WTC11 (cell line): ENCODE data around the gene DHX38. TPM values are rescaled to one million over a fixed set of nuclear protein-coding genes. Genes with fewer than 3 reads are reported as not detected.

Experiments used
- ATAC-seq: fragments of 200-7000 bp; cut with Tn5 transposase; 2 replicates; pipeline ENCODE4 v1.10.0; 2021; ENCODE audit warnings: mild to moderate bottlenecking, moderate library complexity
- CTCF ChIA-PET: fragments of 300-600 bp; sonication (Branson Sonifier 250); formaldehyde crosslinking; loops from one replicate; lab custom pipeline; 2021; ENCODE audit warnings: antibody characterized with exemption; lab: Charles Lee
- POLR2A ChIA-PET: fragments of 350-600 bp; sonication (Branson Sonifier 250); formaldehyde crosslinking; loops from one replicate; lab custom pipeline; 2021; ENCODE audit warnings: antibody characterized with exemption; lab: Charles Lee
- DNase-seq: peaks from one replicate; pipeline ENCODE4 v3.0.0; 2021; ENCODE audit warnings: low spot score
- H3K27ac Mint-ChIP-seq: 2 replicates; pipeline ENCODE4 v1.8.0; 2021; ENCODE audit warnings: mixed read lengths
- H3K27me3 Mint-ChIP-seq: 2 replicates; pipeline ENCODE4 v1.8.0; 2021; ENCODE audit warnings: low read depth, mild to moderate bottlenecking, moderate library complexity, mixed read lengths
- H3K36me3 Mint-ChIP-seq: 2 replicates; pipeline ENCODE4 v1.8.0; 2021; ENCODE audit warnings: mixed read lengths
- H3K4me1 Mint-ChIP-seq: 2 replicates; pipeline ENCODE4 v1.8.0; 2022; ENCODE audit warnings: mixed read lengths
- H3K4me3 Mint-ChIP-seq: 2 replicates; pipeline ENCODE4 v1.8.0; 2021; ENCODE audit warnings: mild to moderate bottlenecking, moderate library complexity, mixed read lengths
- H3K9me3 Mint-ChIP-seq: 2 replicates; pipeline ENCODE4 v1.8.0; 2021; ENCODE audit warnings: mixed read lengths
- AR ChIP-seq: fragments of 250-450 bp; sonication (Bioruptor Pico); IDR thresholded peaks from 2 replicates; pipeline ENCODE4 v1.9.0; 2021; ENCODE audit warnings: mild to moderate bottlenecking
- ATF1 ChIP-seq: sonication (generic); formaldehyde crosslinking; IDR thresholded peaks from 2 replicates; pipeline ENCODE4 v1.8.1; 2023; ENCODE audit warnings: mild to moderate bottlenecking, moderate library complexity, missing genetic modification reagents
- CBFB ChIP-seq: sonication (generic); formaldehyde crosslinking; IDR thresholded peaks from 2 replicates; pipeline ENCODE4 v1.8.1; 2022; ENCODE audit warnings: mild to moderate bottlenecking, low read depth, missing genetic modification reagents
- CREB1 ChIP-seq: sonication (generic); formaldehyde crosslinking; IDR thresholded peaks from 2 replicates; pipeline ENCODE4 v1.8.0; 2023; ENCODE audit warnings: mild to moderate bottlenecking, missing genetic modification reagents
- E2F1 ChIP-seq: sonication (generic); formaldehyde crosslinking; IDR thresholded peaks from 2 replicates; pipeline ENCODE4 v1.8.0; 2022; ENCODE audit warnings: mild to moderate bottlenecking, missing genetic modification reagents
- JUN ChIP-seq: sonication (generic); formaldehyde crosslinking; IDR thresholded peaks from 2 replicates; pipeline ENCODE4 v1.8.0; 2023; ENCODE audit warnings: mild to moderate bottlenecking, missing genetic modification reagents
- MXD4 ChIP-seq: fragments of 250-450 bp; sonication (Bioruptor Pico); IDR thresholded peaks from 2 replicates; pipeline ENCODE4 v1.8.0; 2021; ENCODE audit warnings: mild to moderate bottlenecking, moderate library complexity, borderline replicate concordance
- RELA ChIP-seq: sonication (generic); formaldehyde crosslinking; IDR thresholded peaks from 2 replicates; pipeline ENCODE4 v1.8.1; 2022; ENCODE audit warnings: missing genetic modification reagents, mild to moderate bottlenecking, borderline replicate concordance
- SOX15 ChIP-seq: fragments of 250-450 bp; sonication (Bioruptor Pico); IDR thresholded peaks from 2 replicates; pipeline ENCODE4 v1.9.0; 2021; ENCODE audit warnings: mild to moderate bottlenecking
- ZNF121 ChIP-seq: sonication (generic); formaldehyde crosslinking; IDR thresholded peaks from 2 replicates; pipeline ENCODE4 v1.8.0; 2023; ENCODE audit warnings: missing genetic modification reagents
- total RNA-seq: library from RNA; stranded (reverse); gene quantifications from 3 replicates; pipeline ENCODE4 v1.2.3, GENCODE V29; 2021
- TF ChIP-seq, protein P1 (sequence below): sonication (generic); formaldehyde crosslinking; IDR thresholded peaks from 2 replicates; pipeline ENCODE4 v1.8.0; 2023; ENCODE audit warnings: missing genetic modification reagents, mild to moderate bottlenecking, borderline replicate concordance
- TF ChIP-seq, protein P2 (sequence below): fragments of 250-450 bp; sonication (Bioruptor Pico); IDR thresholded peaks from 2 replicates; pipeline ENCODE4 v2.1.2; 2022; ENCODE audit warnings: mild to moderate bottlenecking, moderate library complexity
- TF ChIP-seq, protein P3 (sequence below): sonication (generic); formaldehyde crosslinking; IDR thresholded peaks from 2 replicates; pipeline ENCODE4 v1.8.1; 2022; ENCODE audit warnings: mild to moderate bottlenecking, missing genetic modification reagents, moderate library complexity, borderline replicate concordance
- TF ChIP-seq, protein P4 (sequence below): fragments of 250-450 bp; sonication (Bioruptor Pico); IDR thresholded peaks from 2 replicates; pipeline ENCODE4 v1.9.0; 2021; ENCODE audit warnings: mild to moderate bottlenecking

Gene DHX38
- total RNA-seq, 1 experiment from 2014 or later: 91.7 TPM

- TF ChIP-seq, protein P1, sequence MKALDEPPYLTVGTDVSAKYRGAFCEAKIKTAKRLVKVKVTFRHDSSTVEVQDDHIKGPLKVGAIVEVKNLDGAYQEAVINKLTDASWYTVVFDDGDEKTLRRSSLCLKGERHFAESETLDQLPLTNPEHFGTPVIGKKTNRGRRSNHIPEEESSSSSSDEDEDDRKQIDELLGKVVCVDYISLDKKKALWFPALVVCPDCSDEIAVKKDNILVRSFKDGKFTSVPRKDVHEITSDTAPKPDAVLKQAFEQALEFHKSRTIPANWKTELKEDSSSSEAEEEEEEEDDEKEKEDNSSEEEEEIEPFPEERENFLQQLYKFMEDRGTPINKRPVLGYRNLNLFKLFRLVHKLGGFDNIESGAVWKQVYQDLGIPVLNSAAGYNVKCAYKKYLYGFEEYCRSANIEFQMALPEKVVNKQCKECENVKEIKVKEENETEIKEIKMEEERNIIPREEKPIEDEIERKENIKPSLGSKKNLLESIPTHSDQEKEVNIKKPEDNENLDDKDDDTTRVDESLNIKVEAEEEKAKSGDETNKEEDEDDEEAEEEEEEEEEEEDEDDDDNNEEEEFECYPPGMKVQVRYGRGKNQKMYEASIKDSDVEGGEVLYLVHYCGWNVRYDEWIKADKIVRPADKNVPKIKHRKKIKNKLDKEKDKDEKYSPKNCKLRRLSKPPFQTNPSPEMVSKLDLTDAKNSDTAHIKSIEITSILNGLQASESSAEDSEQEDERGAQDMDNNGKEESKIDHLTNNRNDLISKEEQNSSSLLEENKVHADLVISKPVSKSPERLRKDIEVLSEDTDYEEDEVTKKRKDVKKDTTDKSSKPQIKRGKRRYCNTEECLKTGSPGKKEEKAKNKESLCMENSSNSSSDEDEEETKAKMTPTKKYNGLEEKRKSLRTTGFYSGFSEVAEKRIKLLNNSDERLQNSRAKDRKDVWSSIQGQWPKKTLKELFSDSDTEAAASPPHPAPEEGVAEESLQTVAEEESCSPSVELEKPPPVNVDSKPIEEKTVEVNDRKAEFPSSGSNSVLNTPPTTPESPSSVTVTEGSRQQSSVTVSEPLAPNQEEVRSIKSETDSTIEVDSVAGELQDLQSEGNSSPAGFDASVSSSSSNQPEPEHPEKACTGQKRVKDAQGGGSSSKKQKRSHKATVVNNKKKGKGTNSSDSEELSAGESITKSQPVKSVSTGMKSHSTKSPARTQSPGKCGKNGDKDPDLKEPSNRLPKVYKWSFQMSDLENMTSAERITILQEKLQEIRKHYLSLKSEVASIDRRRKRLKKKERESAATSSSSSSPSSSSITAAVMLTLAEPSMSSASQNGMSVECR: no peak
- TF ChIP-seq CREB1 (no peak), JUN (CRISPR knock-in tag) (no peak)
Measured at GRCh38 chr16:72126429-72126765, 32.8 kb downstream of the DHX38 start (continued).

DNA sequence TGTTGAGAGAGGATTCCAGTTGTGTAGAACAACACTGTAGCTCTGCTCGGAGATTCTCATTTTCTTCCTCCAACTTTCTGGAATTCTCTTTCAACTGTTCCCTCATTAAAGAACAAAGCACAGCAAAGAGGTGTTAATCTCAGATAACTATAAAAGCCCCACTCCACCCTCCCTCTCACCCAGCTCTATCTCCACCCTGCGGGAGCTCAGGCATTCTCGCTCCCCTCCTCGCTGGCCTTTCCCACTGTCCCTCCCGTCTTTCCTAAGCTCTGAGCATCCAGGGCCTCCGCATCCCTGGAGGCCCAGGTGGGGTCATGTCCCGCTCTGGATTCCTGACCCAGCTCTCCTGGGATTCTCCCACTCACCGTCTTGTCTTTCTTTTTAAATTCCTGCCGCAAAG lies 35.1 kb downstream of the DHX38 start:
- Mint-ChIP-seq H3K27me3 (no peaks in the 10 kb centered on the region; the same call in 1 of the 2 replicates), H3K36me3 (peaks cover 5% of the 10 kb centered on the region; the same call in 1 of the 2 replicates), H3K4me3 (no peak overlapping the region), H3K27ac (no peak overlapping the region), H3K4me1 (peaks cover 27% of the 10 kb centered on the region), H3K9me3 (no peaks in the 10 kb centered on the region)
- ATAC-seq (peak; percentile 13; the same call in 1 of the 2 replicates), DNase-seq (no peak)
- CTCF ChIA-PET: interaction anchor here (1.1 to 4.3 kb wide), 3 partner anchors 22 to 338 kb away, joined by 3 to 25 read pairs (median 6); no protein-coding TSS in a partner anchor
- POLR2A ChIA-PET: interaction anchor here (0.5 kb wide), 1 partner anchor 234 kb away, joined by 3 read pairs; no protein-coding TSS in a partner anchor
- TF ChIP-seq, protein P2, sequence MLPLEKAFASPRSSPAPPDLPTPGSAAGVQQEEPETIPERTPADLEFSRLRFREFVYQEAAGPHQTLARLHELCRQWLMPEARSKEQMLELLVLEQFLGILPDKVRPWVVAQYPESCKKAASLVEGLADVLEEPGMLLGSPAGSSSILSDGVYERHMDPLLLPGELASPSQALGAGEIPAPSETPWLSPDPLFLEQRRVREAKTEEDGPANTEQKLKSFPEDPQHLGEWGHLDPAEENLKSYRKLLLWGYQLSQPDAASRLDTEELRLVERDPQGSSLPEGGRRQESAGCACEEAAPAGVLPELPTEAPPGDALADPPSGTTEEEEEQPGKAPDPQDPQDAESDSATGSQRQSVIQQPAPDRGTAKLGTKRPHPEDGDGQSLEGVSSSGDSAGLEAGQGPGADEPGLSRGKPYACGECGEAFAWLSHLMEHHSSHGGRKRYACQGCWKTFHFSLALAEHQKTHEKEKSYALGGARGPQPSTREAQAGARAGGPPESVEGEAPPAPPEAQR: no peak
- TF ChIP-seq SOX15 (CRISPR knock-in tag): no peak
- TF ChIP-seq RELA (CRISPR knock-in tag): no peak
- no peak for TF ChIP-seq E2F1 (CRISPR knock-in tag)
- TF ChIP-seq CBFB (CRISPR knock-in tag): no peak
- no peak for TF ChIP-seq ZNF121 (CRISPR knock-in tag)
- no peak for TF ChIP-seq MXD4 (CRISPR knock-in tag)
- TF ChIP-seq, protein P3, sequence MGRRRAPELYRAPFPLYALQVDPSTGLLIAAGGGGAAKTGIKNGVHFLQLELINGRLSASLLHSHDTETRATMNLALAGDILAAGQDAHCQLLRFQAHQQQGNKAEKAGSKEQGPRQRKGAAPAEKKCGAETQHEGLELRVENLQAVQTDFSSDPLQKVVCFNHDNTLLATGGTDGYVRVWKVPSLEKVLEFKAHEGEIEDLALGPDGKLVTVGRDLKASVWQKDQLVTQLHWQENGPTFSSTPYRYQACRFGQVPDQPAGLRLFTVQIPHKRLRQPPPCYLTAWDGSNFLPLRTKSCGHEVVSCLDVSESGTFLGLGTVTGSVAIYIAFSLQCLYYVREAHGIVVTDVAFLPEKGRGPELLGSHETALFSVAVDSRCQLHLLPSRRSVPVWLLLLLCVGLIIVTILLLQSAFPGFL: no peak
- TF ChIP-seq ATF1: no peak
- no peak for TF ChIP-seq AR (CRISPR knock-in tag)
- TF ChIP-seq, protein P4, sequence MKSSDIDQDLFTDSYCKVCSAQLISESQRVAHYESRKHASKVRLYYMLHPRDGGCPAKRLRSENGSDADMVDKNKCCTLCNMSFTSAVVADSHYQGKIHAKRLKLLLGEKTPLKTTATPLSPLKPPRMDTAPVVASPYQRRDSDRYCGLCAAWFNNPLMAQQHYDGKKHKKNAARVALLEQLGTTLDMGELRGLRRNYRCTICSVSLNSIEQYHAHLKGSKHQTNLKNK (CRISPR knock-in tag): no peak
